Measurements from ENCODE around the gene GPC4.

The GPC4 gene

GRCh38 chrX:133410550-133410949, 4.7 kb downstream of the GPC4 start:
- DNase-seq: no peak

- DNase-seq: no peak
Observed at GRCh38 chrX:133405498-133406185, 9.6 kb downstream of the GPC4 start.

GRCh38 chrX:133403984-133404383, 11.3 kb downstream of the GPC4 start:
- no peak for DNase-seq

GRCh38 chrX:133402830-133403625, 12.3 kb downstream of the GPC4 start:
- DNase-seq: no peak

GRCh38 chrX:133402042-133402453, 13.2 kb downstream of the GPC4 start:
- no peak for DNase-seq

- DNase-seq: no peak
Observed at GRCh38 chrX:133401536-133401935, 13.8 kb downstream of the GPC4 start.

- no peak for DNase-seq
Observed at GRCh38 chrX:133399411-133399810, 15.9 kb downstream of the GPC4 start.

GRCh38 chrX:133394765-133395164, 20.5 kb downstream of the GPC4 start:
- DNase-seq: no peak

- no peak for DNase-seq
Observed at GRCh38 chrX:133392671-133393070, 22.6 kb downstream of the GPC4 start.

- DNase-seq: no peak
Observed at GRCh38 chrX:133391111-133391510, 24.2 kb downstream of the GPC4 start.

GRCh38 chrX:133390676-133391075, 24.6 kb downstream of the GPC4 start:
- DNase-seq: no peak

GRCh38 chrX:133389975-133390374, 25.3 kb downstream of the GPC4 start:
- no peak for DNase-seq

GRCh38 chrX:133384454-133384853, 30.8 kb downstream of the GPC4 start:
- no peak for DNase-seq

- DNase-seq: no peak
Observed at GRCh38 chrX:133380711-133381619, 34.3 kb downstream of the GPC4 start.

GRCh38 chrX:133376422-133376821, 38.9 kb downstream of the GPC4 start:
- DNase-seq: no peak

GRCh38 chrX:133375615-133376340, 39.5 kb downstream of the GPC4 start:
- no peak for DNase-seq

GRCh38 chrX:133374874-133375387, 40.4 kb downstream of the GPC4 start:
- no peak for DNase-seq

GRCh38 chrX:133373386-133374079, 41.8 kb downstream of the GPC4 start:
- no peak for DNase-seq

GRCh38 chrX:133370696-133371275, 44.5 kb downstream of the GPC4 start:
- DNase-seq: no peak

- DNase-seq: no peak
Observed at GRCh38 chrX:133369065-133369464, 46.2 kb downstream of the GPC4 start.

GRCh38 chrX:133366735-133367134, 48.6 kb downstream of the GPC4 start:
- DNase-seq: no peak
